Activated CD8-positive, alpha-beta memory T cell treated with anti-CD3 and anti-CD28 coated beads, Interleukin-2, amount 50 U/mL, for 4 hours (primary cell): ENCODE results near the gene SORCS1.

Experiments used
- DNase-seq: peaks from one replicate; pipeline ENCODE4 v3.0.0-alpha.2; 2020

SORCS1 gene

DNA sequence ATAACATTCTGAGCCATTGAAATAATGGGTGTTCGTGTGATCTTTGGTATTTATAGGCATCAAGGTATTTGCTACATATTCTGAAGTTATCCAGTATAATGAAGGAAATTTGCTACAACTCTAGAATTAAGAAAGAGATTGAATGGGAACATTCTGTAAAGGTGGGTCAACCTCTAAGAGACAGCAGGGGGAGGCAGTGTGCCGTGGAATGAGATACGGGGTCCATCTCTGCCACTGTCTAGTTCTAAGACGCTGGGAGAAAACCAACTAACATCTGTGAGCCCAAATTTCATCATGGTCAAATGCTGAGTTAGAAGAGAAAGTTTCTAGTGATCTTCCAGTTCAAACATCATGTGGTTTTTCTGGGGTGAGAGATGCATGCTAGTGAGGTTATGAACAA is 368.9 kb downstream of the SORCS1 start:
- no peak for DNase-seq

DNA sequence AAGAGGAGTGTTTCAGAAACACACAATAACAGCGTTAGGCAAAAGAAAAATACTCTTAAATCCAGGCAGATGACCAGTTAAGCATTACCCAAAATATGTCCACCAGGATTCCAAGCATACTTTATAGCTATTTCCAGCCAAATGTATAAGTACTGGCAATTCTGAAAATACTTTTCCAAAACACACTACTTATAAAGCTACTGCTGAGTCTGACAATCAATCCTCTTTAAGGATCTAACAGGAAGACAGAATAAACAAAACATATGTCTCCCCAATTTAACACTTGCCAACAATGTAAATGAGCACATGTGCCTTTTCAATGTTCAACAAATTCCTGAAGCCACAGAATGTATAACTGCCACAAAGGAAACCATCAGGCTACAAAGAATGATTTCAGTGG is 370.9 kb downstream of the SORCS1 start:
- no peak for DNase-seq

DNA sequence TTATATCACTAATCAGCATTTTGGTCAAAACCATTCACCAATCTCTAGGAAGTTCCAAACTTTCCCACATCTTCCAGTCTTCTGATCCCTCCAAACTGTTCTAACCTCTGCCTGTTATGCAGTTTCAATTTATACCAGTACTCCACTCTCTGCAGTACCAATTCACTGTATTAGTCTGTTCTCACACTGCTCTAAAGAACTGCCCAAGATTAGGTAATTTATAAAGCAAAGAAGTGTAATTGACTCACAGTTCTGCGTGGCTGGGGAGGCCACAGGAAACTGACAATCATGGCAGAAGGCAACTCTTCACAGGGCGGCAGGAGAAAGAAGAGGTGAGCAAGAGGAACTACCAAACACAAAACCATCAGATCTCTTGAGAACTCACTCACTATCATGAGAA is 374.9 kb downstream of the SORCS1 start:
- DNase-seq = no peak

DNA sequence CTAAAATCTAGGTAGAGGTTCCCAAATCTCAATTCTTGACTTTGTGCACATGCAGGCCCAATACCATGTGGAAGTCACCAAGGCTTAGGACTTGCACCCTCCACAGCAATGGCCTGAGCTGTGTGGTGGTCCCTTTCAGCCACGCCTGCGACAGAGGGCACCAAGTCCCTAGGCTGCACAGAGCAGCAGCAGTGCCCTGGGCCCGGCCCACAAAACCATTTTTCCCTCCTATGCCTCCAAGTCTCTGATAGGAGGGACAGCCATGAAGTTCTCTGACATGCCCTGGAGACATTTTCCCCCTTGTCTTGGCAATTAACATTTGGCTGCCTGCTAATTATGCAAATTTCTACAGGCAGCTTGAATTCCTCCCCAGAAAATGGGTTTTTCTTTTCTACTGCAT is 375.5 kb downstream of the SORCS1 start:
- no peak for DNase-seq

DNA sequence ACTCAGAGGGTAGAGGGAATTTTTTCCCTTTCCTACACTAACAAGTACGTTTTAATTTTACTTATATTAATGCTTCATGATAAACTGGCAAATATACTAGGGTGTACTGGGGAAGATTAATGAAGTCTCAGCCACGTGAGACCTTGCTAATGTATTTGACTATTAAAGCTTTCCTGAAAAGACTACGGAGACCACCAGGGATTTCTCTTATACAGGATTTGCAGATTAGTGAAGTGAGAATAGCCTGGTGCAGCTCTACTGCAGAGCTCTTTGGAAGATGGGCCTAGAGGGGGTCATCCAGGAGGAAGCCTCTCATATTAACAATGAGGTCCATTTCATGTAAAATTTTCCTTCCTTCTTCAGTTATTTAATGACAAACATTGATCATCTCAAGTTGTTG is 379.0 kb downstream of the SORCS1 start:
- DNase-seq = no peak

DNA sequence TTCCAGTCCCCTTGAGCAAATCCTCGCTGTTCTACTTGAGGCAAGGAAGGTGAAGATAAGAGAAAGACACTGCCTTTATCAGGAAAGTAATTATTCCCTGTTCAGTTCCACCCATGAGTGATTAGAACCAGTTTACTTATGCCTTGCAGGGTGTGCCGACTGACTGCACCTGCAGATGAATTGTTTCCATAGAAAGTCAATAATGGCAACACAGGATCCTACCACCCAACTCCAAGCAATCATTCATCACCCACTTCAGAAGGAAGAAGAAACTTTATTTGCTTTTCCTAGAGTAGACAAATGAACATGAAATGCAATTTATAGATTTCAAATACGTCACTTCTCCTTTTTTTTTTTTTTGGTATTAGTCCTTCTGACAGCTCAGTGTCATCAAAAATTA is 383.9 kb downstream of the SORCS1 start:
- DNase-seq = no peak

DNA sequence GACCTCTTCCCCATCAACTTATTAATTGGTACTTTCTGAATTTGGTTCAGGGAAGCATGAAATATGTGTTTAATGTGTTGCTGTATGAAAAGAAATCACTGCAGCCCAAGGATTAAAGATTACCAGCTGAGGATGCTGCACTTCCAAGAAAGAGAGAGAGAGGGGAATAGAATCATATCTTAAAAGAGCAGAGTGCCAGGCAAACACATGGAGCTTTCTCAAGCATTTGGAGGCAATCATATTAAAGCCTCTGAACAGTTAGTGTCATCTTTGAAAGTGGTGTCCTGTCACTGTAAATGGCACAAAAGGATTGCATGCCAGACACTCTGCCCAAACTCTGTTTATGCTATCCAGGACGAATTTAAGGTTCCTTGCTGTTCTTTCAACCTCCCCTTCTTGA is 386.7 kb downstream of the SORCS1 start:
- no peak for DNase-seq

DNA sequence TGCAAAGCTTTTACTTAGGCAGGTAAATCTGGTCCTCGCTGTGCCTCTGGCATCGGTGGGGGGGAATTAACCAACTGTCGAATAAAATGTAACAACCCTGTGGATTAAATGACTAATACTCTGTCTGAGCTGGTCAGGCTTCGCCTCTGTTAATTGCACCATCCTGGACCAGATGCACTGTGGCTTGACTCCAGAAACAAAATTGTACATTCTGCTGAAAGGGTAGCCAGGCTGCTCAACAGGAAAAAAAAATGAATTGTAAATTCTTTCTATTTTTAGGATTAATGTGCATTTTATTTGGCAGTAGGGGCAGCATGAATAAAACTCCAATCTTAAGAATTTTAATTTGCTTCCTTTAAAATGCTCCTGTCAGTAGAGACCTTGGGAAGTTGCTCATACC is 389.4 kb downstream of the SORCS1 start:
- no peak for DNase-seq

DNA sequence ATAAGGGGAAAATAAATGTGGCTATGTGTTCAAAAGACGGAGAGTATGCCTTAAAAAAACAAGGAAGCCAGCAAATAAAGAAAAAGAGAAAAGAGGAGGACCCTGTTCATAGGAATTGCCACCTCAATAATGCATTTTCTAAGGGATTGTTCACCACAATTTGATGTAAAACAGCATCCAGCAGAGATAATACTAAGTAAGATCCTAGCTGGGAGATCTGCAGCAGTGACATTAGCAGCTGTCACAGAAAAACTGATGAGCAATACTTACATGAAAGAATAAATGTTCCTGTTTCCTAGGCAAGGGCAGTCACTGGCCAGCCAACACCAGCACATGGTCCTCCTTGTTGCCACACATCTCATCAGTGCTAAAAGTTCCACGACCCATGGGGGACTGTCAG is 391.5 kb downstream of the SORCS1 start:
- no peak for DNase-seq

DNA sequence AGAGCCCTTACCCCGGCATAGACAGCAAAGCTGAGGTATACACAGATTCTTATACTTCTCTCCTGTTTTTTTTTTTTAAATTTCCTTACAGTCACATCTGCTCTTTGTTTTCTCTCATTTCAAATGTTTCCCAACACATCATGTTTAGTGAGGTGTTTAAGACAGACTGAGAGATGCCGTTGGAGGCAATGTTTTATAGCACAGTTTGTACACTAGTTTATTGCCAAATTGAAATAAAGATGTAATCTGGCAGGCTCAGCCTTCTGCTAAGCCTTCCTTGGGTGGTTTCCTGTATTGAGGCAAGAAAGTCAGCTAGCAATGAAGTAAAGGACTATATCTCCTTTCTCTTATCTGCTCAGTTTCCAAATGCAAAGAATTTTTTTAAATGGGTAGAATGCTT is 393.4 kb downstream of the SORCS1 start:
- DNase-seq = no peak

DNA sequence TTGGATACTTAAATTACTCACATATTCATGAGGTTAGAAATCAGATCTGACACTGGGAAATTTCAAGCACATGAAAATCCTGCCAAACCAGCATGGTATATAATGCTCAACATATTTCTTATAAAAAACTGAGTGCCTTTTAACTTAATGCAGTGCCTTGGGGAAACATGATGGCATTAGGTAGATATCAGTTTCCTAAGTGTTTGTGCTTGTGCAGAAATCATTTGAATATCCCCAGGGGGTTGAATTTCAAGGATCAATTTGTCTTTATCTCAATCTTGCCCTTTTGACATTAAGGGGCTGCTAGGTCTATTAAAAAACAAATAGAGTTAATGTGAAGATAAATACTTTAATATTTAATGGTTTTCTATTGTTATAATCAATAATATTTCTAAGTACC is 396.3 kb downstream of the SORCS1 start:
- no peak for DNase-seq

DNA sequence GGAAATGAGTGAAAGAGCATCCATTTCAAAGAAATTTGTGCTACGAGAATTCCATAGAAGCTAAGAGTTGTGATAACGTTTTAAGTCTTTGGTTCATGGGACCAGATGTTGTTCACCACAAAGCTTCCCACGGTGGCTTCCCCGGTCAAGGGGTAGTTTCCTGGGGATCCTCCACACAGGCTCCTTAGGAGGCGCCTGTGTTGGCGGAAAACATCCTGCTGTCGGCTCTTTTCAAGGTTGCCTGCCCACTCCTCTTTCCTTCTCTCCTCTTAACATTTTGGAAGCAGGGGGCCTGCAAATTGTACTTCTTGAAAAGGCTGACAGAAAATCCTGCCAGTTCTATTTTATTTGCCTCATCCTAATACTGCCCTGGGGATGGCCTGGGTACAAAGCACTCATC is 398.6 kb downstream of the SORCS1 start:
- no peak for DNase-seq

DNA sequence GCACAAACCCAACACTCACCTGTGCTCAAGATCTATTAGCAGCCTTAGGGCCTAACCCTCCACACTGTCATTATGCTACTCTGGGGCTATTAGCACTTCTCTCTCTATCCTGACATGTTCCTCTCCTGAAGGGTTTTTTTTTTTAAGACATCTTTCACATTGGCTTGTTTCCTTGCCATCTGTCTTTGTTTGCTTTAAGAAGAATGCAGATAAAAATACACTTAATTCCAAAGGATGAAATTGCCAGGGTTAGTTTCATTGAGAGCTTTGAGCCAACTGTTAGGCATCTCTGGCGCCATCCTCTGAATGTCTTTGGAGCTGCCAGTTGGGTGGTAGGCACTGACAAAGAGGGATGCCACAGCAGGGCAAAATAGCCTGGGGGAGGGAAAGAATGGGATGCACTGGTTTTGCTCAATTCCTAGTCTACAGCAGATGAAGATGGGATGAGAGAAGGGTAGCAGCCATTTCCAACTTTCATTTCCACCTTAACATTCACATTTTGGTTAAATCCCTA is 399.2 kb downstream of the SORCS1 start:
- no peak for DNase-seq

DNA sequence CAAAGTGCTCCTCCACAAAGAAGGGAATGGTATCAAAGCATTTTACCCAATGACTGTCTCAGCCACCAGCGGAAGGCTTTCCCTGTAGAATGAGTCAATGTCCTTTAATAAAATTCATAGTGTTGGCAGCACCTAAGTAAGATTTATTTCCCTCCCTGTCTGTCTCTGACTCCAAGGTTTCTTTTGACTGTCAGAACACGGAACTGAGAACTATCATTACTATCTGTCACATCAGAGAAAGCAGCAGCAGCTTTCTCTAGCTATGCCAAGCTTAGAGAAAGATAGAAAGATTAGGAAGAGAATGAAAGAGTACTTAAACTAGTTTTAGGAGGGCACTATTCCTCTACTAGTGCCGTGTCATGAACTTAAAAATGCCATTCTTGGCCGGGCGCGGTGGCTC is 400.1 kb downstream of the SORCS1 start:
- DNase-seq = no peak

DNA sequence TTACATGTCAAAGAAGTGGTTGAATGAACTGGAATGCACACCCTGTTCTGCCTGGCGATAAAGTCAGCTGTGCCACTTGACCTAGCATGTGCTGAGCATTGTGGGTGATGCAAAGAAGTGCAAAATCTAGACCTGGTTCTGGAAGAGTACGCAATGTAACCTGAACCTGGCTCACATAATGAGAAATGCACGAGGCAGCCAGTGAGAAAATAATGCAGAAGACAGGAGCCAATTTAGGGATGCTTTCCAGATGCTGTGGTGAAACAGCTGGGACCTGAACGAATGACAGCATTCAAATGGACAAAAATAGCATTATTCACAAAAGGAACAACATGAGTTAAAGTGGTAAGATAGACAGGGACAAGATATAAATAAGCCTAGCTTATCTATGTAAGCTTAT is 402.6 kb downstream of the SORCS1 start:
- no peak for DNase-seq

DNA sequence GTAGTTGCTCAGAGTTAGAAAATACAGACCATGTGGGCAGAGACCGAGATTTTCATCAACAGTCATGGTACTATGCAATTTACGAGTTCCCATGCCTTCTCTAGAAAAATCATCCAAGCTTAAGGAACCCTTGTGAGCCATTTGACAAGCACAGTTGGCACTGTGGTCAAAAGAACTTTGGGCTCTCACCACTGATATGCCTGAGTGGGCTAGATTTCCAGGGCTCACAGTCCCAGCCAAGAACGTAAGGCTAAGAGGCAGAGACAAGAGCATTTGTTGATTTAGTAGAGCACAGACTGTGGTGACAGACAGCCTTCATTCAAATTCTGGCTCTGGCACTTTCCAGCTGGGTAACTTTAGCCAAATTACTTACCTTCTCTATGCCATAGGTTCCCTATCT is 407.0 kb downstream of the SORCS1 start:
- no peak for DNase-seq

DNA sequence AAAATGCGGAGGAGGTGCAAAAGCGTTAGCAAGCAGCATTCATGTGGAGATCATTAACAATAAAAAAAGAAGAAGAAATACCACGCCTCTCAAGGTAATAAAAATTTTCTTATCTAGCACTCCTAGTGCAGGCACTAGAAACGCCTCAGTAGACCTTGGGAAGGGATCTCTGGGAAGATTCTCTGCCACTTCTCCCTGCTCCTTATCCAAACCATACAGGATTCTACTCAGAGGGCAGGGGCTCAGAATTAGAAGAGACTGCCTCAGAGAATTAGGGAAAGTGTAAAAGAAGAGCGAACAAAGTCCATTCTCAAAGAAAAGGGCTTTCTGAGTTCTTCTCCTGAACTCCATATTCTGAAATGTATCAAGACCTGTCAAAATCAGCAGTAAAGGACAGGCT is 413.4 kb downstream of the SORCS1 start:
- DNase-seq = no peak

DNA sequence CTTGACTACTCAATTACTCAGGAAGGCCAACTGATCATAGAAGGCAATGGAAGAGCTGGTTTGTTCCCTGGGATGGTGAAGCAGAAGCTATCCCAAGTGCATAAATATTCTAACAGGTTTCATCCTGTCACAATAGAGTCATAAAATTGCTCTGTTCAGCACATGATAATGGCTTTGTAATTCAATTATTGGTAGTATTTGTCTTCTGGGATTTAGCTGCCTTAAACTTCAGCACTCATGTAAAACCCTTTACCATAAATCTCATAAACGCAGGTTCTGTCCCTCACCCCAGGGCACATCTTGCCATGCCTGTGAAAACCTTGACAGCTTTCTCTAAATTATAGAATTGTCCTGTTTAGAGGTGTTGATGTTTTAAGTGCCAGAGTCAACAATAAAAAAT is 417.6 kb downstream of the SORCS1 start:
- no peak for DNase-seq

DNA sequence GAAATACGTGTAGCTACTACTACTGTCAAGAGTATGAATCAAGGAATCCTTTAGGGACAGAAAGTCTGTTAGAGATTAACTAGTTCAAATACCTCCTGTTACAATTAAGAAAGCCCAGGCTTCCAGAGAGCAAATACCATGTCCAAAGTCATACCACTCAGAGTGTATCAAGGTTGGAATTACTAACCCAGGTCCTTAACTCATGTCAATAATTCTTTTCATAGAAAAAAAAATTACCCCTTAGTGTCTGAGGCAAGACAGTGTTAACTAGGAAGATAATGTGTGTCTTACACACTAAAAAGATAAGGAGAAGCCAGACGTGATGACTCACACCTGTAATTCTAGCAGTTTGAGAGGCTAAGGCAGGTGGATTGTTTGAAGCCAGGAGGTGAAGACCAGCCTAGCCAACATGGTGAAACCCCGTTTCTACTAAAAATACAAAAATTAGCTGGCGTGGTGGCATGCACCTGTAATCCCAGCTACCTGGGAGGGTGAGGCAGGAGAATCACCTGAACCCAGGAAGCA is 423.4 kb downstream of the SORCS1 start:
- no peak for DNase-seq

DNA sequence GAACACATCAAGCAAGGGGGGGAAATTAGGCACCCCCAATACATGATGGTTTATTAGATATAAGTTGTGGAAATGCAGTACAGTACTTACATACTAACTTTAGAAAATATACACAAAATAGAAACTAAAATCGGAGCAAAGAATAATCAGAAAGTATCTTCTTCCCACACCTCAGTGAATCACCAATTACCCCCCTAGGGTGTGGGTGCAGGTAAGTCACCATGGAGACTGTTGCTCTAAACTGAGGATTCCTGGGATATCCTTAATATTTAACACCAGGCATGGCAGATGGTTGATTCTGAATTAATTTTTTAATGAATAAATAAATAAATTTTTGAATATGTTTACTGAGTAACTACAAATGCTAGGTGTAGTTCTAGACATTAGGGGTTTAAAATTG is 424.4 kb downstream of the SORCS1 start:
- no peak for DNase-seq

DNA sequence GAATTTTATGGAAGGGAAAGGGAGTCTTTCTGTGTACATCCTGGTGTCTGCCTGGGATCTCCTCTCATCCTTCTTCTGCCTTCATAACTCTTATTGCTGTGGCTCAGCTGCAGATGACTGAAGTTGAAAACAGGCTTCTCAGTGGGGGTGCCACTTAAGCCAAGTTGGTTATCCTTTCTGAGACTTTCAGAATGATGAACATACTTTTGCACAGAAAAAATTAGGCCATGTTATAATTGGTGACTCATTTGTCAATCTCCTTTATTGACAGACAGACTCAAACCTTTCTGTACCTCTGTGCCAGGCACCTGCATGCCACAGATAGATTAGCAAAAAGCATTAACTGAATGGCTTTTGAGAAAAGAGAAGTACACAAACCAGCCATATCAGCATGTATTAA is 430.3 kb downstream of the SORCS1 start:
- no peak for DNase-seq

DNA sequence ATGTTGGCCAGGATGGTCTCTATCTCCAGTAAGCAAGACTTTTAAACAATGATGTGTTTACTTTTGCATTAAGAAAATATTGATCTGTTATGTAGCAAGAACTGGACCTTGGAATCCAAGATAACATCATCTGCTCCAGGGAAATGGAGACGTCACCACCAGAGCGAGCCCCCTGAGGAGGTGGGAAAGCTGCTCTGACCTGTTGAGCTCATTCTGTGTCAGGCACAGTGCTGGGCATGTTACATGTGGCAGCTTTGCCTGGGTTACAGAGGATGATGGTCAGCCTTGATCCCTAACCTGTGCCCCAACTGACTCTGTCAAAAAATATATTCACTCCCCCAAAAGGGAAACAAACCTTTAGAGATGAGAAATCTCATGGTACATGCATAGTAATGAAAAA is 436.3 kb downstream of the SORCS1 start:
- DNase-seq = no peak

DNA sequence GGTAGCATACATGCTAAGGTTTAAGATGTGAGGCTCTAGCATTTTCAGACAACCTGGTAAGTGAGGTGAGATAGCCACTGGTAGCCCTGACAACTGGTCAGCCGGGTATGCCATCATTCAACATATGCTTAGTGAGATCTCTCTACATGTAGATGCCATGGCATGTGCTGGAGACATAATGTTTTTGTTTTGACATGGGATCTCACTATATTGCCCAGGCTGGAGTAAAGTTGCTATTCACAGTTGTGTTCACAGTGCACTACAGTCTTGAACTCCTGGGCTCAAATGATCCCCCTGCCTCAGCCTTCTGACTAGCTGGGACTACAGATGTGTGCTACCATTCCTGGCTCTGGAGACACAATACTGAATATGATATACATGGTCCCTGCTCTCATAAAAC is 437.3 kb downstream of the SORCS1 start:
- no peak for DNase-seq

DNA sequence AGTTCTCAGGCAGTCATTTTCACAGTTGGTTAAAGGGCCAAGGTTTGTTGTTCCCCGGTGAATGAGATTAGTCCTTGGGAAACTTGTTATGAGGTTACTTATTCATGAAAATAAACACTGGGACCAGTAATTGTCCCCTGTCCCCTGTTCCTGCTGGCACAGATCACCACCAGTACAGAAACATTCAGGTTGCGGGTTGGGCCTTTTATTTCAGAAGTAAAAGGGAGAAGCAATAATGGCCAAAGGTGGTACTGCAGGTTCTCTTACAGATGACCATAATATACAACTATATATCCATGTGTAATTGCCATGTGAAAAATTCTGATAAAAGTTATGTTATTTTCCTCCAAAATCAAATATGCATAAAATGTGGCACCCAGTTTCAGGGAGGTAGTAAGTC is 442.0 kb downstream of the SORCS1 start:
- DNase-seq = no peak

DNA sequence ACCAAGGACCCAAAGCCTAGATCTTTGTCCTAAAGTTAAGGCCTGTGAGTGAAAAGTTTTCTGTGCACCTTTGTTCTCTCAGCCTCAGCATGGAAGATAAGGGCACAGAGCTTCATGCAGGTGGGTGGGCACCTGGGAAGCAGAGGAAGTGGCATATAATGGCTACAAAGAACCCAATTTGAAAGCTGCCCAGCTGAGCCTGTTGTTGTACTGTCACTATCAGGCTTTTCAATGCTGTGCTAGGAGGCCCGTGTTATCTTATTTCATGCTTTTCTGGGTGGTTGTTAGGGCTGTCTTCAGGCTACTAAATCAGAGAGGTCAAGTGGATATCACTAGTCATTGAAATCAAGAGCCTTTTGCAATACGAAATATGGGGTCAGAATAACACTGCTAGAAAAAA is 443.8 kb downstream of the SORCS1 start:
- DNase-seq = no peak

DNA sequence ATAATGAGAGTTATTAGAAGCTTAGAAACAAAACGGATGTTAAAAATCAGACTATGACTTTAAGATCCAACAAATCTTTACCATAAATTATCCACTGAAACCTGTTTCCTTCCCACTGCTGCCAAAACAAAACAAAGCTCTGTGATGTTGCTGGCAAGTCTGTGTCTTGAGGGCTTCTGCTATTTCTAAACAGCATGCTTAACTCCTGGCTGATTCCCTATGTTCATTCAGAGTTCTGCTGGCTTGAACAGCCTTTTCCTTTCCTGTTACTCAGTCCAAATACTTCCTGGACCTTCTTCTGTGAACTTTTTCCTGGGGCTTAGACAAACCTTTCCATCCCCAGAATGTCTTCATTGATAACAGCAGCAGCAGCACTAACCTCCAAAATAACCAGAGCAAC is 448.1 kb downstream of the SORCS1 start:
- no peak for DNase-seq
